ENCODE results near the gene UBC.
"Not testable (repeated sequence)": the region's sequence is repeated elsewhere in the genome, so short reads cannot be mapped to it uniquely, and the experiment has no call there.

The UBC gene

GRCh38 chr12:124884587-124885438 lies 29.6 kb downstream of the UBC start:
- DNase-seq (ENCODE audit: low read depth in 2 of 2): no peak

- no peak for DNase-seq (ENCODE audit: low read depth in 2 of 2)
Measured at GRCh38 chr12:124883263-124884130, 31.0 kb downstream of the UBC start.

GRCh38 chr12:124881123-124881522 lies 33.3 kb downstream of the UBC start:
- no peak for DNase-seq (ENCODE audit: low read depth in 2 of 2)

GRCh38 chr12:124880335-124880734 lies 34.1 kb downstream of the UBC start:
- not testable (repeated sequence) for DNase-seq (ENCODE audit: low read depth in 2 of 2)

GRCh38 chr12:124878795-124879516 lies 35.5 kb downstream of the UBC start:
- DNase-seq (ENCODE audit: low read depth in 2 of 2): no peak

GRCh38 chr12:124877423-124877822 lies 37.0 kb downstream of the UBC start:
- DNase-seq (ENCODE audit: low read depth in 2 of 2): no peak

- DNase-seq (ENCODE audit: low read depth in 2 of 2): no peak
Measured at GRCh38 chr12:124876171-124876570, 38.3 kb downstream of the UBC start.

GRCh38 chr12:124875803-124876132 lies 38.7 kb downstream of the UBC start:
- DNase-seq (ENCODE audit: low read depth in 2 of 2): no peak

- no peak for DNase-seq (ENCODE audit: low read depth in 2 of 2)
Measured at GRCh38 chr12:124874988-124875802, 39.3 kb downstream of the UBC start.

- DNase-seq (ENCODE audit: low read depth in 2 of 2): no peak
Measured at GRCh38 chr12:124874188-124874587, 40.3 kb downstream of the UBC start.

- no peak for DNase-seq (ENCODE audit: low read depth in 2 of 2)
Measured at GRCh38 chr12:124872068-124872719, 42.3 kb downstream of the UBC start.

GRCh38 chr12:124871297-124871696 lies 43.2 kb downstream of the UBC start:
- no peak for DNase-seq (ENCODE audit: low read depth in 2 of 2)

- DNase-seq (ENCODE audit: low read depth in 2 of 2): no peak
Measured at GRCh38 chr12:124870515-124870914, 43.9 kb downstream of the UBC start.

GRCh38 chr12:124869059-124869665 lies 45.3 kb downstream of the UBC start:
- no peak for DNase-seq (ENCODE audit: low read depth in 2 of 2)

GRCh38 chr12:124868252-124869058 lies 46.0 kb downstream of the UBC start:
- no peak for DNase-seq (ENCODE audit: low read depth in 2 of 2)

- no peak for DNase-seq (ENCODE audit: low read depth in 2 of 2)
Measured at GRCh38 chr12:124867401-124867930, 47.0 kb downstream of the UBC start.

- no peak for DNase-seq (ENCODE audit: low read depth in 2 of 2)
Measured at GRCh38 chr12:124866883-124867400, 47.5 kb downstream of the UBC start.

GRCh38 chr12:124866195-124866882 lies 48.1 kb downstream of the UBC start:
- DNase-seq (ENCODE audit: low read depth in 2 of 2): no peak

All from stimulated activated CD8-positive, alpha-beta memory T cell treated with anti-CD3 and anti-CD28 coated beads, Interleukin-2, amount 100 ng/mL, for 1 hour (primary cell).